Testis (tissue), 2 donors: ENCODE results near the gene C1QL2.

ENCODE experiments used
- CTCF ChIP-seq, 3 experiments: fragments of 450-650 bp in 2 of 3; fragments of 200-600 bp in 1 of 3; sonication (generic) in 1 of 3; IDR thresholded peaks; one replicate each; pipeline ENCODE4 v1.5.1; 2016 to 2019; ENCODE audit warnings: antibody characterized with exemption in 3 of 3, mild to moderate bottlenecking in 2 of 3, moderate library complexity in 1 of 3
- POLR2A ChIP-seq: fragments of 450-650 bp; IDR thresholded peaks from one replicate; pipeline ENCODE4 v1.6.1; 2017; ENCODE audit warnings: antibody characterized with exemption, mild to moderate bottlenecking, moderate library complexity

GRCh38 chr2:119179202-119179601, 20.7 kb upstream of the C1QL2 start:
- no peak for TF ChIP-seq POLR2A
- no peak for TF ChIP-seq CTCF (IDR thresholded peaks at IDR 0.05)
